HCT116 (cell line): ENCODE data around the gene EMB.
"Not testable (repeated sequence)": the region's sequence is repeated elsewhere in the genome, so short reads cannot be mapped to it uniquely, and the experiment has no call there.

Experiments
- ATF3 ChIP-seq: IDR thresholded peaks from 2 replicates; pipeline ENCODE4 v1.6.1; 2012
- CEBPB ChIP-seq: IDR thresholded peaks from 2 replicates; pipeline ENCODE4 v1.6.1; 2012; ENCODE audit warnings: low read depth
- CTCF ChIP-seq, 3 experiments: fragments of 200-600 bp in 1 of 3; sonication (generic) in 1 of 3; IDR thresholded peaks in 2 of 3; conservative IDR thresholded peaks in 1 of 3; 2 replicates each; pipeline ENCODE4 v1.5.1; 2012 to 2017; ENCODE audit warnings: low read depth in 2 of 3, low read length in 2 of 3, antibody characterized with exemption in 1 of 3, borderline replicate concordance in 1 of 3, control low read depth in 1 of 3, mild to moderate bottlenecking in 1 of 3, mixed read lengths in 1 of 3, mixed run types in 1 of 3, moderate library complexity in 1 of 3; ENCODE audit not compliant: insufficient read depth in 1 of 3
- ELF1 ChIP-seq: IDR thresholded peaks from 2 replicates; pipeline ENCODE4 v1.6.1; 2012; ENCODE audit warnings: low read depth, borderline replicate concordance
- FOSL1 ChIP-seq: IDR thresholded peaks from 2 replicates; pipeline ENCODE4 v1.6.1; 2012; ENCODE audit warnings: low read depth
- JUND ChIP-seq: IDR thresholded peaks from 2 replicates; pipeline ENCODE4 v1.6.1; 2012
- POLR2A ChIP-seq: IDR thresholded peaks from 2 replicates; pipeline ENCODE4 v1.7.0; 2011; ENCODE audit warnings: borderline replicate concordance; ENCODE audit not compliant: insufficient read depth, insufficient read length; ENCODE audit errors: extremely low read depth
- POLR2AphosphoS5 ChIP-seq: IDR thresholded peaks from 2 replicates; pipeline ENCODE4 v1.6.1; 2011; ENCODE audit warnings: mild to moderate bottlenecking, low read depth, low read length, moderate library complexity
- RAD21 ChIP-seq: IDR thresholded peaks from 2 replicates; pipeline ENCODE4 v1.6.1; 2012; ENCODE audit warnings: low read depth, mild to moderate bottlenecking
- SIN3A ChIP-seq: IDR thresholded peaks from 2 replicates; pipeline ENCODE4 v1.6.1; 2012; ENCODE audit warnings: low read depth
- SRF ChIP-seq: IDR thresholded peaks from 2 replicates; pipeline ENCODE4 v1.6.1; 2012; ENCODE audit warnings: low read depth
- TCF7L2 ChIP-seq: IDR thresholded peaks from 2 replicates; pipeline ENCODE4 v1.7.0; 2011; ENCODE audit warnings: borderline replicate concordance, inconsistent platforms; ENCODE audit not compliant: insufficient read depth, insufficient read length; ENCODE audit errors: extremely low read depth
- YY1 ChIP-seq: IDR thresholded peaks from 2 replicates; pipeline ENCODE4 v1.6.1; 2011; ENCODE audit warnings: low read length, low read depth, moderate library complexity, mild to moderate bottlenecking; ENCODE audit not compliant: insufficient replicate concordance; ENCODE audit errors: extremely low read depth
- TF ChIP-seq, protein P1 (sequence below): IDR thresholded peaks from 2 replicates; pipeline ENCODE4 v1.6.1; 2011; ENCODE audit warnings: mild to moderate bottlenecking, low read length, moderate library complexity; ENCODE audit not compliant: insufficient replicate concordance; ENCODE audit errors: extremely low read depth

GRCh38 chr5:50364535-50365309 lies 76.4 kb downstream of the EMB start:
- TF ChIP-seq JUND; POLR2A; CTCF (IDR thresholded peaks at IDR 0.05 in 2 of 3, conservative IDR thresholded peaks at IDR 0.05 in 1 of 3; ENCODE audit: borderline replicate concordance in 1 of 3, insufficient read depth in 1 of 3, low read depth in 2 of 3, low read length in 2 of 3); YY1; SIN3A; ATF3; CEBPB; SRF; FOSL1; ELF1; TCF7L2; POLR2AphosphoS5; RAD21: not testable (repeated sequence)
- TF ChIP-seq, protein P1, sequence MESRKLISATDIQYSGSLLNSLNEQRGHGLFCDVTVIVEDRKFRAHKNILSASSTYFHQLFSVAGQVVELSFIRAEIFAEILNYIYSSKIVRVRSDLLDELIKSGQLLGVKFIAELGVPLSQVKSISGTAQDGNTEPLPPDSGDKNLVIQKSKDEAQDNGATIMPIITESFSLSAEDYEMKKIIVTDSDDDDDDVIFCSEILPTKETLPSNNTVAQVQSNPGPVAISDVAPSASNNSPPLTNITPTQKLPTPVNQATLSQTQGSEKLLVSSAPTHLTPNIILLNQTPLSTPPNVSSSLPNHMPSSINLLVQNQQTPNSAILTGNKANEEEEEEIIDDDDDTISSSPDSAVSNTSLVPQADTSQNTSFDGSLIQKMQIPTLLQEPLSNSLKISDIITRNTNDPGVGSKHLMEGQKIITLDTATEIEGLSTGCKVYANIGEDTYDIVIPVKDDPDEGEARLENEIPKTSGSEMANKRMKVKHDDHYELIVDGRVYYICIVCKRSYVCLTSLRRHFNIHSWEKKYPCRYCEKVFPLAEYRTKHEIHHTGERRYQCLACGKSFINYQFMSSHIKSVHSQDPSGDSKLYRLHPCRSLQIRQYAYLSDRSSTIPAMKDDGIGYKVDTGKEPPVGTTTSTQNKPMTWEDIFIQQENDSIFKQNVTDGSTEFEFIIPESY: not testable (repeated sequence)
